Measurements from ENCODE around the gene SNRNP40. TPM values are rescaled to one million over a fixed set of nuclear protein-coding genes. Genes with fewer than 3 reads are reported as not detected.

Gene SNRNP40
- total RNA-seq, 1 experiment from 2014 or later, result 98.8 TPM

- DNase-seq (ENCODE audit: extremely low read depth, low read depth), result no peak
Observed at GRCh38 chr1:31234870-31235269, 61.7 kb downstream of the SNRNP40 start.

GRCh38 chr1:31234123-31234708 lies 62.4 kb downstream of the SNRNP40 start:
- no peak for DNase-seq (ENCODE audit: extremely low read depth, low read depth)

GRCh38 chr1:31232689-31233088 lies 63.9 kb downstream of the SNRNP40 start:
- DNase-seq (ENCODE audit: extremely low read depth, low read depth), result no peak

- DNase-seq (ENCODE audit: extremely low read depth, low read depth), result no peak
Observed at GRCh38 chr1:31231802-31232201, 64.8 kb downstream of the SNRNP40 start.

- no peak for DNase-seq (ENCODE audit: extremely low read depth, low read depth)
Observed at GRCh38 chr1:31230378-31230777, 66.2 kb downstream of the SNRNP40 start.

GRCh38 chr1:31228986-31229385 lies 67.6 kb downstream of the SNRNP40 start:
- DNase-seq (ENCODE audit: extremely low read depth, low read depth), result no peak

- DNase-seq (ENCODE audit: extremely low read depth, low read depth), result no peak
Observed at GRCh38 chr1:31227891-31228568, 68.6 kb downstream of the SNRNP40 start.

GRCh38 chr1:31224068-31224467 lies 72.5 kb downstream of the SNRNP40 start:
- DNase-seq (ENCODE audit: extremely low read depth, low read depth), result no peak

GRCh38 chr1:31222176-31222575 lies 74.4 kb downstream of the SNRNP40 start:
- DNase-seq (ENCODE audit: extremely low read depth, low read depth), result no peak

- no peak for DNase-seq (ENCODE audit: extremely low read depth, low read depth)
Observed at GRCh38 chr1:31221072-31221471, 75.5 kb downstream of the SNRNP40 start.

- DNase-seq (ENCODE audit: extremely low read depth, low read depth), result no peak
Observed at GRCh38 chr1:31219489-31219888, 77.1 kb downstream of the SNRNP40 start.

GRCh38 chr1:31218705-31219104 lies 77.9 kb downstream of the SNRNP40 start:
- no peak for DNase-seq (ENCODE audit: extremely low read depth, low read depth)

GRCh38 chr1:31216016-31216415 lies 80.6 kb downstream of the SNRNP40 start:
- no peak for DNase-seq (ENCODE audit: extremely low read depth, low read depth)

- DNase-seq (ENCODE audit: extremely low read depth, low read depth), result no peak
Observed at GRCh38 chr1:31215065-31215570, 81.5 kb downstream of the SNRNP40 start.

- DNase-seq (ENCODE audit: extremely low read depth, low read depth), result no peak
Observed at GRCh38 chr1:31214316-31215064, 82.1 kb downstream of the SNRNP40 start.

Other genes starting within 250 kb of the SNRNP40 start
- gene PUM1, start 231.1 kb downstream of the SNRNP40 start, total RNA-seq (2014; rRNA removed; shearing (Covaris generic)), result 40.2 and 43.8 TPM in 2 replicates
- gene NKAIN1, start 56.9 kb downstream of the SNRNP40 start, total RNA-seq (2014; rRNA removed; shearing (Covaris generic)), result 0.57 and 1.0 TPM in 2 replicates
- gene ZCCHC17, start 244 bp upstream of the SNRNP40 start, total RNA-seq (2014; rRNA removed; shearing (Covaris generic)), result 17.8 and 19.2 TPM in 2 replicates
- not detected in 2 replicates for gene FABP3, start 76.3 kb upstream of the SNRNP40 start, total RNA-seq (2014; rRNA removed; shearing (Covaris generic))
- gene SERINC2, start 116.4 kb upstream of the SNRNP40 start, total RNA-seq (2014; rRNA removed; shearing (Covaris generic)), result 3.7 and 4.6 TPM in 2 replicates

Data from NCI-H460 (cell line).